GM23338 (cell line): ENCODE results near the gene TBC1D28. TPM values are rescaled to one million over a fixed set of nuclear protein-coding genes. Genes with fewer than 3 reads are reported as not detected.

Experiments
- polyA plus RNA-seq: library from polyadenylated mRNA; unstranded; fragments of >200 nt; fragmentation: Nextera tagmentation; extraction: Ambion mirVana; gene quantifications from 2 replicates; pipeline ENCODE4 v1.2.1, GENCODE V29; 2016
- small RNA-seq: library from RNA; depleted of rRNA; stranded (forward); fragments of <200 nt; gene quantifications from one replicate; pipeline ENCODE3, GENCODE V24; 2014; ENCODE audit warnings: low replicate concordance
- total RNA-seq: library from RNA; depleted of rRNA; stranded (reverse); fragments of >200 nt; shearing (Covaris generic); gene quantifications from 2 replicates; pipeline ENCODE4 v1.2.3, GENCODE V29; 2014; rRNA removed

Gene TBC1D28
- total and polyA plus RNA-seq, 2 experiments from 2014 or later, result not detected

Small RNA genes lying within 50 kb of the gene (small RNA-seq; reads per million reads assigned to genes)
- gene AC026271.2, result not detected

Other genes starting within 250 kb of the TBC1D28 start
- gene LGALS9C, start 167.6 kb downstream of the TBC1D28 start, total RNA-seq, result not detected in 2 replicates
- gene LGALS9C, start 167.6 kb downstream of the TBC1D28 start, polyA plus RNA-seq, result 0.24 TPM in 1 of 2 replicates, not detected in the other
- 21.1 and 22.3 TPM in 2 replicates for gene FOXO3B, start 37.9 kb upstream of the TBC1D28 start, total RNA-seq
- gene FOXO3B, start 37.9 kb upstream of the TBC1D28 start, polyA plus RNA-seq, result 2.3 and 2.7 TPM in 2 replicates
- gene FBXW10, start 99.7 kb upstream of the TBC1D28 start, total RNA-seq, result 0.07 TPM in 1 of 2 replicates, not detected in the other
- not detected in 2 replicates for gene FBXW10, start 99.7 kb upstream of the TBC1D28 start, polyA plus RNA-seq
- gene TVP23B, start 136.8 kb upstream of the TBC1D28 start, total RNA-seq, result 27.4 and 40.5 TPM in 2 replicates
- 25.0 and 26.3 TPM in 2 replicates for gene TVP23B, start 136.8 kb upstream of the TBC1D28 start, polyA plus RNA-seq
- 54.4 and 55.4 TPM in 2 replicates for gene PRPSAP2, start 213.7 kb upstream of the TBC1D28 start, total RNA-seq
- 32.3 and 34.6 TPM in 2 replicates for gene PRPSAP2, start 213.7 kb upstream of the TBC1D28 start, polyA plus RNA-seq